ENCODE data around the gene GRIK3.

- TF ChIP-seq EP300 (IDR thresholded peaks at IDR 0.05) (no peak), BHLHE40 (IDR thresholded peaks at IDR 0.05; ENCODE audit: low read depth, low read length) (no peak), RAD21 (conservative IDR thresholded peaks at IDR 0.05 in 1 of 2, IDR thresholded peaks at IDR 0.05 in 1 of 2) (no peak), RCOR1 (IDR thresholded peaks at IDR 0.05; ENCODE audit: low read depth, low read length) (no peak), MAX (IDR thresholded peaks at IDR 0.05) (no peak), CHD2 (IDR thresholded peaks at IDR 0.05; ENCODE audit: low read length, partially characterized antibody) (no peak), POLR2A (IDR thresholded peaks at IDR 0.05; ENCODE audit: low read length) (no peak)
- TF ChIP-seq, protein P1, sequence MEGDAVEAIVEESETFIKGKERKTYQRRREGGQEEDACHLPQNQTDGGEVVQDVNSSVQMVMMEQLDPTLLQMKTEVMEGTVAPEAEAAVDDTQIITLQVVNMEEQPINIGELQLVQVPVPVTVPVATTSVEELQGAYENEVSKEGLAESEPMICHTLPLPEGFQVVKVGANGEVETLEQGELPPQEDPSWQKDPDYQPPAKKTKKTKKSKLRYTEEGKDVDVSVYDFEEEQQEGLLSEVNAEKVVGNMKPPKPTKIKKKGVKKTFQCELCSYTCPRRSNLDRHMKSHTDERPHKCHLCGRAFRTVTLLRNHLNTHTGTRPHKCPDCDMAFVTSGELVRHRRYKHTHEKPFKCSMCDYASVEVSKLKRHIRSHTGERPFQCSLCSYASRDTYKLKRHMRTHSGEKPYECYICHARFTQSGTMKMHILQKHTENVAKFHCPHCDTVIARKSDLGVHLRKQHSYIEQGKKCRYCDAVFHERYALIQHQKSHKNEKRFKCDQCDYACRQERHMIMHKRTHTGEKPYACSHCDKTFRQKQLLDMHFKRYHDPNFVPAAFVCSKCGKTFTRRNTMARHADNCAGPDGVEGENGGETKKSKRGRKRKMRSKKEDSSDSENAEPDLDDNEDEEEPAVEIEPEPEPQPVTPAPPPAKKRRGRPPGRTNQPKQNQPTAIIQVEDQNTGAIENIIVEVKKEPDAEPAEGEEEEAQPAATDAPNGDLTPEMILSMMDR (IDR thresholded peaks at IDR 0.05), result no peak
Measured at GRCh38 chr1:36924282-36924811, 110.0 kb downstream of the GRIK3 start.
